Measurements from ENCODE around the gene SPIN2A. TPM values are rescaled to one million over a fixed set of nuclear protein-coding genes. Genes with fewer than 3 reads are reported as not detected.
"Not testable (repeated sequence)": the region's sequence is repeated elsewhere in the genome, so short reads cannot be mapped to it uniquely, and the experiment has no call there.

The SPIN2A gene
- total RNA-seq, 1 experiment from 2014 or later = 0.44 TPM

DNA sequence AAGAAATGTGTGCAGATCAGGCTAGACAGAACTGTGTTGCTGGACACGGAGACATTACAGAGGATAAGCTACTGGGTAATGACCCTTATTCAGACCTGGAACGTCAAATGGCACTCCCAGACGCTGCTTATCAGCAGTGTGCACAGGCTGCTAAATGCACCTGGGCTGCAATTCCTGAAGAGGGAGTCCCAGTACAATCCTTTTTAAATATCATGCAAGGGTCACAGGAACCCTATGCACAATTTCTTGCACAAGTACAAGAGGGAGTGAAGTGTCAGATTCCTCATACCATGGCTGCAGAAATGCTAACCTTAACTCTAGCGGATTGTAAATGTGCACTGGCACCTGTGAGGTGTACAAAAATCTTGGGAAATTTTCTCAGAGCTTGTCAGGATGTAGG is 32.8 kb downstream of the SPIN2A start:
- no peaks in the 10 kb centered on the region for H3F3A ChIP-seq (ENCODE audit: low read length, unreplicated experiment)
- H3K9me3 ChIP-seq (ENCODE audit: low read length) = no peaks in the 10 kb centered on the region
- no peak overlapping the region for H3K9ac ChIP-seq (ENCODE audit: low read length)
- H3K36me3 ChIP-seq (ENCODE audit: low read depth, low read length) = no peaks in the 10 kb centered on the region; the same call in 1 of the 2 replicates
- CTCF ChIA-PET = no interaction called here
- TF ChIP-seq EZH2phosphoT487 (IDR thresholded peaks at IDR 0.05; ENCODE audit: borderline replicate concordance, low read length) (no peak), EZH2 (IDR thresholded peaks at IDR 0.05; ENCODE audit: low read length, unreplicated experiment) (no peak)
- TF ChIP-seq, protein P1, sequence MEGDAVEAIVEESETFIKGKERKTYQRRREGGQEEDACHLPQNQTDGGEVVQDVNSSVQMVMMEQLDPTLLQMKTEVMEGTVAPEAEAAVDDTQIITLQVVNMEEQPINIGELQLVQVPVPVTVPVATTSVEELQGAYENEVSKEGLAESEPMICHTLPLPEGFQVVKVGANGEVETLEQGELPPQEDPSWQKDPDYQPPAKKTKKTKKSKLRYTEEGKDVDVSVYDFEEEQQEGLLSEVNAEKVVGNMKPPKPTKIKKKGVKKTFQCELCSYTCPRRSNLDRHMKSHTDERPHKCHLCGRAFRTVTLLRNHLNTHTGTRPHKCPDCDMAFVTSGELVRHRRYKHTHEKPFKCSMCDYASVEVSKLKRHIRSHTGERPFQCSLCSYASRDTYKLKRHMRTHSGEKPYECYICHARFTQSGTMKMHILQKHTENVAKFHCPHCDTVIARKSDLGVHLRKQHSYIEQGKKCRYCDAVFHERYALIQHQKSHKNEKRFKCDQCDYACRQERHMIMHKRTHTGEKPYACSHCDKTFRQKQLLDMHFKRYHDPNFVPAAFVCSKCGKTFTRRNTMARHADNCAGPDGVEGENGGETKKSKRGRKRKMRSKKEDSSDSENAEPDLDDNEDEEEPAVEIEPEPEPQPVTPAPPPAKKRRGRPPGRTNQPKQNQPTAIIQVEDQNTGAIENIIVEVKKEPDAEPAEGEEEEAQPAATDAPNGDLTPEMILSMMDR (conservative IDR thresholded peaks at IDR 0.05; ENCODE audit: low read depth, low read length) = no peak
- H3K4me1 ChIP-seq (ENCODE audit: insufficient read depth, low read length) = no peaks in the 10 kb centered on the region
- DNase-seq (no peak), ATAC-seq (no peak)
- intact Hi-C loops (cut with micrococcal nuclease) = no loop called here
- H3K27ac ChIP-seq (ENCODE audit: low read length) = no peak overlapping the region
- POLR2A ChIA-PET (ENCODE audit: unreplicated experiment) = no interaction called here
- no peak overlapping the region for H3K4me3 ChIP-seq (ENCODE audit: low read length)
- H3K27me3 ChIP-seq (ENCODE audit: low read length) = no peaks in the 10 kb centered on the region
- no peaks in the 10 kb centered on the region for H3K79me2 ChIP-seq (ENCODE audit: low read length)
- H4K20me1 ChIP-seq (ENCODE audit: low read length) = no peaks in the 10 kb centered on the region
- H3K9me2 ChIP-seq (replicated peaks; ENCODE audit: low read length) = no peaks in the 10 kb centered on the region
- H2AFZ ChIP-seq (ENCODE audit: low read length) = no peak overlapping the region
- no peak overlapping the region for H3K4me2 ChIP-seq (ENCODE audit: low read length)
- no TSS peak for BruUV-seq (replicated peaks)

DNA sequence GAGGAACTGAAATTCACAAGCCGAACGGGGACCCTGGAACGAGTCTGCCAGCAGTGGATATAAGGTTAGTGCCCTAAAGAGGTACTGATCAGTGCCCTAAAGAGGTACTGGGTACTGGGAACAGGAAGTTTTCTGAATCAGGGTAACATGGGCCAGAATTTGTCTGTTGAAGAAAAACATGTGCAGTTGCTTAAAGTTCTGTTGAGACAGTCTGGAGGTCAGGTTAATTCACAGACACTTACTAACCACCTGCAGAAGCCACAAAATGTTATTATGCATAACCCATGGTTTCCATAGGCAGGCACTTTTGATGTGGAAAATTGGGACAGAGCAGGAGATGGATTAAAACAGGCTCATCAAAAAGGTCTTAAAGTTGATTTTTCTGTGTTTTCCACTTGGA is 33.7 kb downstream of the SPIN2A start:
- TF ChIP-seq EZH2 (IDR thresholded peaks at IDR 0.05; ENCODE audit: low read length, unreplicated experiment) (no peak), EZH2phosphoT487 (IDR thresholded peaks at IDR 0.05; ENCODE audit: borderline replicate concordance, low read length) (no peak)
- TF ChIP-seq, protein P1 (conservative IDR thresholded peaks at IDR 0.05; ENCODE audit: low read depth, low read length) = no peak
- Histone ChIP-seq H4K20me1 (ENCODE audit: low read length) (no peaks in the 10 kb centered on the region), H3K27ac (ENCODE audit: low read length) (no peak overlapping the region), H3K9ac (ENCODE audit: low read length) (no peak overlapping the region), H3K27me3 (ENCODE audit: low read length) (no peaks in the 10 kb centered on the region), H3F3A (ENCODE audit: low read length, unreplicated experiment) (no peaks in the 10 kb centered on the region), H3K36me3 (ENCODE audit: low read depth, low read length) (no peaks in the 10 kb centered on the region; the same call in 1 of the 2 replicates), H3K4me1 (ENCODE audit: insufficient read depth, low read length) (no peaks in the 10 kb centered on the region), H3K4me2 (ENCODE audit: low read length) (no peak overlapping the region), H3K4me3 (ENCODE audit: low read length) (no peak overlapping the region), H3K79me2 (ENCODE audit: low read length) (no peaks in the 10 kb centered on the region), H3K9me3 (ENCODE audit: low read length) (no peaks in the 10 kb centered on the region), H3K9me2 (replicated peaks; ENCODE audit: low read length) (no peaks in the 10 kb centered on the region), H2AFZ (ENCODE audit: low read length) (no peak overlapping the region)
- POLR2A ChIA-PET (ENCODE audit: unreplicated experiment) = no interaction called here
- CTCF ChIA-PET = no interaction called here
- no peak for ATAC-seq
- no TSS peak for BruUV-seq (replicated peaks)
- DNase-seq = no peak
- intact Hi-C loops (cut with micrococcal nuclease) = no loop called here

DNA sequence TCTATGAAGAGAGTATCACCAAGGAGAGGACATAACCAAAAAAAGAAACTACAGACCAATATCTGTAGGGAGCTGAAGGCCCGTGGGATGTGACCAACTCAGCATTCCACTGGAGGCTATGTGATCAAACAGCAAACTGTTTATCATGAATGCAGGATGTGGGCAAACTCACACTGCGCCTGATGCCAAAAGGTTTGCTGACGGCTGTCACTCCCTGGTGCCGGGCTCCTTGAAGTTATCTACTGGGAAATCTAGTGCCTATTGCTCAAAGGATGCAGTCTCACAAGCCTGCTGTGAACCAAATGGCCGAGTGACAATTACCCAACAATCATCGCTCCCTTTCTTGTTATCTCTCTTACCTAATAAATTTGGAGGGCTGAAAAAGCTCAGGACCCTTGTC is 34.3 kb downstream of the SPIN2A start:
- BruUV-seq (replicated peaks); H3F3A ChIP-seq (ENCODE audit: low read length, unreplicated experiment); H3K4me2 ChIP-seq (ENCODE audit: low read length); H3K36me3 ChIP-seq (ENCODE audit: low read depth, low read length); H3K4me1 ChIP-seq (ENCODE audit: insufficient read depth, low read length); H4K20me1 ChIP-seq (ENCODE audit: low read length); H3K79me2 ChIP-seq (ENCODE audit: low read length); CTCF ChIA-PET; intact Hi-C loops (cut with micrococcal nuclease); H2AFZ ChIP-seq (ENCODE audit: low read length); H3K9me2 ChIP-seq (replicated peaks; ENCODE audit: low read length); ATAC-seq; DNase-seq; H3K9me3 ChIP-seq (ENCODE audit: low read length); POLR2A ChIA-PET (ENCODE audit: unreplicated experiment); H3K27ac ChIP-seq (ENCODE audit: low read length); H3K9ac ChIP-seq (ENCODE audit: low read length); H3K27me3 ChIP-seq (ENCODE audit: low read length); H3K4me3 ChIP-seq (ENCODE audit: low read length): not testable (repeated sequence)

Other genes starting within 250 kb of the SPIN2A start
- 8.4 and 9.0 TPM in 2 replicates for gene SPIN3, start 141.9 kb downstream of the SPIN2A start, total RNA-seq (2014; rRNA removed)
- gene SPIN2B, start 15.8 kb downstream of the SPIN2A start, total RNA-seq (2014; rRNA removed) = 8.1 and 17.7 TPM in 2 replicates
- gene FAAH2, start 149.3 kb upstream of the SPIN2A start, total RNA-seq (2014; rRNA removed) = 1.6 and 4.5 TPM in 2 replicates